Activated T-cell treated with anti-CD3 and anti-CD28 coated beads for 48 hours (primary cell): ENCODE data around the gene MTHFD2L.

Experiments used
- DNase-seq: peaks from one replicate; pipeline ENCODE4 v3.0.0-alpha.2; 2020; ENCODE audit warnings: low read depth

Gene MTHFD2L

GRCh38 chr4:74132944-74133343, 25.0 kb upstream of the MTHFD2L start:
- DNase-seq: no peak

- DNase-seq: peak; percentile 14
Measured at GRCh38 chr4:74133786-74134499, 24.0 kb upstream of the MTHFD2L start.

- no peak for DNase-seq
Measured at GRCh38 chr4:74134500-74134852, 23.4 kb upstream of the MTHFD2L start.

GRCh38 chr4:74146581-74147129, 11.3 kb upstream of the MTHFD2L start:
- no peak for DNase-seq

- DNase-seq: no peak
Measured at GRCh38 chr4:74148205-74148604, 9.7 kb upstream of the MTHFD2L start.

- no peak for DNase-seq
Measured at GRCh38 chr4:74152836-74153235, 5.1 kb upstream of the MTHFD2L start.

- no peak for DNase-seq
Measured at GRCh38 chr4:74156521-74156920, 1.4 kb upstream of the MTHFD2L start.

- no peak for DNase-seq
Measured at GRCh38 chr4:74157154-74157553, 764 bp upstream of the MTHFD2L start.

GRCh38 chr4:74158466-74159142, 686 bp downstream of the MTHFD2L start:
- no peak for DNase-seq

GRCh38 chr4:74159143-74159709, 1.3 kb downstream of the MTHFD2L start:
- DNase-seq: no peak

GRCh38 chr4:74161666-74162450, 3.9 kb downstream of the MTHFD2L start:
- no peak for DNase-seq

- DNase-seq: no peak
Measured at GRCh38 chr4:74166135-74166534, 8.2 kb downstream of the MTHFD2L start.

GRCh38 chr4:74166818-74167217, 8.9 kb downstream of the MTHFD2L start:
- DNase-seq: no peak

- DNase-seq: no peak
Measured at GRCh38 chr4:74167585-74167984, 9.7 kb downstream of the MTHFD2L start.

GRCh38 chr4:74168841-74169240, 10.9 kb downstream of the MTHFD2L start:
- DNase-seq: no peak

- DNase-seq: no peak
Measured at GRCh38 chr4:74173321-74173720, 15.4 kb downstream of the MTHFD2L start.

GRCh38 chr4:74174421-74174820, 16.5 kb downstream of the MTHFD2L start:
- DNase-seq: no peak

- no peak for DNase-seq
Measured at GRCh38 chr4:74174941-74175340, 17.0 kb downstream of the MTHFD2L start.

GRCh38 chr4:74175379-74175778, 17.5 kb downstream of the MTHFD2L start:
- DNase-seq: no peak

GRCh38 chr4:74178798-74179197, 20.9 kb downstream of the MTHFD2L start:
- no peak for DNase-seq

GRCh38 chr4:74181219-74181618, 23.3 kb downstream of the MTHFD2L start:
- DNase-seq: no peak

GRCh38 chr4:74188912-74189311, 31.0 kb downstream of the MTHFD2L start:
- no peak for DNase-seq
